Measurements from ENCODE around the gene NMNAT2. TPM values are rescaled to one million over a fixed set of nuclear protein-coding genes. Genes with fewer than 3 reads are reported as not detected.

Gene NMNAT2
- total and polyA plus RNA-seq, 2 donors (not counting 3 experiments of a cell fraction or from before 2014, with no cell fraction given), result 0.28 to 0.38 TPM

- intact Hi-C loops (cut with micrococcal nuclease), result no loop called here
- FAIRE-seq, result no peak
- ChIA-PET CTCF (no interaction called here), POLR2A (no interaction called here)
- no peaks in the 10 kb centered on the region for H3K9me3 ChIP-seq (replicated peaks; ENCODE audit: control insufficient read depth, insufficient read depth, low read length)
- no peak overlapping the region for H3K4me3 ChIP-seq (replicated peaks in 1 of 3; ENCODE audit: insufficient read depth in 1 of 3, low read depth in 1 of 3, low read length in 3 of 3)
- dilution Hi-C loops (cut with MboI; ENCODE audit: extremely low pct_ligation_motif_present, low sequenced_read_pairs), result no loop called here
- no peak overlapping the region for H3K27ac ChIP-seq (ENCODE audit: insufficient read depth, low read depth, low read length)
- H3K9me1 ChIP-seq (replicated peaks; ENCODE audit: control insufficient read depth, extremely low read depth, insufficient read depth, low read length), result no peaks in the 10 kb centered on the region
- no peaks in the 10 kb centered on the region for H3K36me3 ChIP-seq (ENCODE audit: control insufficient read depth in 2 of 2, extremely low read depth in 1 of 2, insufficient read depth in 2 of 2, low read length in 2 of 2)
- H2AFZ ChIP-seq (ENCODE audit: low read depth, low read length), result no peak overlapping the region
- no peaks in the 10 kb centered on the region for H4K20me1 ChIP-seq (replicated peaks; ENCODE audit: control insufficient read depth, extremely low read depth, insufficient read depth, low read length)
- no TSS peak for BruUV-seq (replicated peaks)
- H3K27me3 ChIP-seq (ENCODE audit: control insufficient read depth in 2 of 2, insufficient read depth in 2 of 2, low read length in 2 of 2), result peaks cover 10 to 18% of the 10 kb centered on the region in 2 experiments
- no peak overlapping the region for H3K9ac ChIP-seq (replicated peaks; ENCODE audit: extremely low read depth, insufficient read depth, low read length)
- no peak for DNase-seq (ENCODE audit: low read depth, low spot score)
- no peaks in the 10 kb centered on the region for H3K79me2 ChIP-seq (ENCODE audit: control insufficient read depth, insufficient read depth, low read length)
- no peaks in the 10 kb centered on the region for H3K4me1 ChIP-seq (ENCODE audit: control insufficient read depth, extremely low read depth, insufficient read depth, low read length)
- TF ChIP-seq POLR2A (IDR thresholded peaks at IDR 0.05; ENCODE audit: low read depth, low read length) (no peak), MYC (IDR thresholded peaks at IDR 0.05; ENCODE audit: low read depth, low read length) (no peak), FOS (IDR thresholded peaks at IDR 0.05; ENCODE audit: borderline replicate concordance, insufficient read depth, low read length) (no peak), EZH2 (IDR thresholded peaks at IDR 0.05; ENCODE audit: borderline replicate concordance, low read depth, low read length, severe bottlenecking) (no peak), MAX (IDR thresholded peaks at IDR 0.05; ENCODE audit: insufficient read depth, insufficient read length) (no peak), POLR2AphosphoS5 (IDR thresholded peaks at IDR 0.05; ENCODE audit: insufficient read depth, low read depth, low read length) (no peak)
- no peak overlapping the region for H3K4me2 ChIP-seq (ENCODE audit: insufficient read depth, low read length)
Measured at GRCh38 chr1:183424691-183425090, 6.5 kb upstream of the NMNAT2 start.

GRCh38 chr1:183423541-183423940, 5.4 kb upstream of the NMNAT2 start:
- dilution Hi-C loops (cut with MboI; ENCODE audit: extremely low pct_ligation_motif_present, low sequenced_read_pairs) (no loop called here), intact Hi-C loops (cut with micrococcal nuclease) (no loop called here)
- H3K9me1 ChIP-seq (replicated peaks; ENCODE audit: control insufficient read depth, extremely low read depth, insufficient read depth, low read length), result no peaks in the 10 kb centered on the region
- no peaks in the 10 kb centered on the region for H3K79me2 ChIP-seq (ENCODE audit: control insufficient read depth, insufficient read depth, low read length)
- no peaks in the 10 kb centered on the region for H3K9me3 ChIP-seq (replicated peaks; ENCODE audit: control insufficient read depth, insufficient read depth, low read length)
- H3K36me3 ChIP-seq (ENCODE audit: control insufficient read depth in 2 of 2, extremely low read depth in 1 of 2, insufficient read depth in 2 of 2, low read length in 2 of 2), result no peaks in the 10 kb centered on the region
- BruUV-seq (replicated peaks), result no TSS peak
- no peak overlapping the region for H3K27ac ChIP-seq (ENCODE audit: insufficient read depth, low read depth, low read length)
- H3K9ac ChIP-seq (replicated peaks; ENCODE audit: extremely low read depth, insufficient read depth, low read length), result no peak overlapping the region
- H4K20me1 ChIP-seq (replicated peaks; ENCODE audit: control insufficient read depth, extremely low read depth, insufficient read depth, low read length), result no peaks in the 10 kb centered on the region
- DNase-seq (ENCODE audit: low read depth, low spot score) (no peak), FAIRE-seq (no peak)
- POLR2A ChIA-PET, result no interaction called here
- H3K4me3 ChIP-seq (replicated peaks in 1 of 3; ENCODE audit: insufficient read depth in 1 of 3, low read depth in 1 of 3, low read length in 3 of 3), result no peak overlapping the region
- CTCF ChIA-PET, result no interaction called here
- no peaks in the 10 kb centered on the region for H3K4me1 ChIP-seq (ENCODE audit: control insufficient read depth, extremely low read depth, insufficient read depth, low read length)
- peaks cover 20 to 27% of the 10 kb centered on the region in 2 experiments for H3K27me3 ChIP-seq (ENCODE audit: control insufficient read depth in 2 of 2, insufficient read depth in 2 of 2, low read length in 2 of 2)
- no peak overlapping the region for H3K4me2 ChIP-seq (ENCODE audit: insufficient read depth, low read length)
- H2AFZ ChIP-seq (ENCODE audit: low read depth, low read length), result no peak overlapping the region
- TF ChIP-seq JUN (IDR thresholded peaks at IDR 0.05; ENCODE audit: borderline replicate concordance, insufficient read depth, insufficient read length, low read depth) (no peak), POLR2A (IDR thresholded peaks at IDR 0.05; ENCODE audit: low read depth, low read length) (no peak), POLR2AphosphoS5 (IDR thresholded peaks at IDR 0.05; ENCODE audit: insufficient read depth, low read depth, low read length) (no peak), MYC (IDR thresholded peaks at IDR 0.05; ENCODE audit: low read depth, low read length) (no peak), MAX (IDR thresholded peaks at IDR 0.05; ENCODE audit: insufficient read depth, insufficient read length) (no peak), GATA2 (IDR thresholded peaks at IDR 0.05; ENCODE audit: insufficient read depth, insufficient read length, low read depth, low read length) (no peak)
